Mesodermal cell (in vitro differentiated cells): ENCODE data around the gene PGAM5.

Source experiments
- H3K27ac ChIP-seq: 2 replicates; pipeline ENCODE4 v1.7.0; 2013; ENCODE audit warnings: mild to moderate bottlenecking, low read depth, low read length, moderate library complexity; ENCODE audit not compliant: severe bottlenecking
- H3K36me3 ChIP-seq: 2 replicates; pipeline ENCODE4 v1.7.1; 2013; ENCODE audit warnings: mild to moderate bottlenecking, low read length, moderate library complexity; ENCODE audit not compliant: control insufficient read depth, insufficient read depth
- H3K4me1 ChIP-seq: one replicate; pipeline ENCODE4 v1.7.1; 2013; ENCODE audit warnings: mild to moderate bottlenecking, low read length; ENCODE audit not compliant: insufficient read depth, control insufficient read depth, poor library complexity, severe bottlenecking
- H3K4me3 ChIP-seq: 2 replicates; pipeline ENCODE4 v1.7.0; 2013; ENCODE audit warnings: low read length, control low read depth, mild to moderate bottlenecking; ENCODE audit not compliant: insufficient read depth, poor library complexity, severe bottlenecking; ENCODE audit errors: extremely low read depth
- H3K9me3 ChIP-seq: 2 replicates; pipeline ENCODE4 v1.7.1; 2013; ENCODE audit warnings: mild to moderate bottlenecking, low read length, moderate library complexity; ENCODE audit not compliant: control insufficient read depth
- WGBS, 2 experiments: methylation state at CpG; one replicate each; pipeline ENCODE4 v1.1.5; 2013; ENCODE audit warnings: missing lambda C conversion rate in 2 of 2; ENCODE audit not compliant: insufficient coverage in 2 of 2; 5-methylcytosine and 5-hydroxymethylcytosine counted together

PGAM5 gene

GRCh38 chr12:132735496-132735895 is 24.9 kb downstream of the PGAM5 start:
- Histone ChIP-seq H3K9me3 (no peaks in the 10 kb centered on the region), H3K4me1 (no peaks in the 10 kb centered on the region), H3K36me3 (peaks cover 95% of the 10 kb centered on the region), H3K27ac (no peak overlapping the region), H3K4me3 (no peak overlapping the region)
- 96 to 99% methylated on average over 19 to 20 of the region's 20 CpGs for WGBS, 2 experiments

GRCh38 chr12:132736378-132736777 is 25.7 kb downstream of the PGAM5 start:
- H3K36me3 ChIP-seq = peaks cover 95% of the 10 kb centered on the region
- 97 to 98% methylated on average over 11 to 12 of the region's 12 CpGs for WGBS, 2 experiments
- no peak overlapping the region for H3K4me3 ChIP-seq

GRCh38 chr12:132736913-132737312 is 26.3 kb downstream of the PGAM5 start:
- Histone ChIP-seq H3K4me3 (no peak overlapping the region), H3K27ac (no peak overlapping the region), H3K9me3 (no peaks in the 10 kb centered on the region), H3K36me3 (peaks cover 95% of the 10 kb centered on the region), H3K4me1 (no peaks in the 10 kb centered on the region)
- WGBS, 2 experiments = 92 to 94% methylated on average over 14 to 15 of the region's 15 CpGs

More at GRCh38 chr12:132736378-132736777, 25.7 kb downstream of the PGAM5 start:
- Histone ChIP-seq H3K27ac (no peak overlapping the region), H3K9me3 (no peaks in the 10 kb centered on the region), H3K4me1 (no peaks in the 10 kb centered on the region)

- H3K9me3 ChIP-seq = no peaks in the 10 kb centered on the region
- H3K4me1 ChIP-seq = no peaks in the 10 kb centered on the region
- peaks cover 99% of the 10 kb centered on the region for H3K36me3 ChIP-seq
- H3K4me3 ChIP-seq = no peak overlapping the region
- no peak overlapping the region for H3K27ac ChIP-seq
- 96 to 97% methylated on average over 11 to 14 of the region's 19 CpGs for WGBS, 2 experiments
Measured at GRCh38 chr12:132739600-132740312, 29.1 kb downstream of the PGAM5 start.

- Histone ChIP-seq H3K4me3 (no peak overlapping the region), H3K27ac (no peak overlapping the region), H3K9me3 (no peaks in the 10 kb centered on the region), H3K4me1 (no peaks in the 10 kb centered on the region), H3K36me3 (peaks cover 99% of the 10 kb centered on the region)
- 95 to 100% methylated on average over 5 to 6 of the region's 6 CpGs for whole genome bisulfite sequencing, 2 experiments
Measured at GRCh38 chr12:132740313-132740646, 29.6 kb downstream of the PGAM5 start.

- Histone ChIP-seq H3K9me3 (no peaks in the 10 kb centered on the region), H3K4me3 (no peak overlapping the region), H3K27ac (no peak overlapping the region), H3K4me1 (no peaks in the 10 kb centered on the region), H3K36me3 (peaks cover 99% of the 10 kb centered on the region)
- 92 to 98% methylated on average over 8 to 11 of the region's 11 CpGs for WGBS, 2 experiments
Measured at GRCh38 chr12:132740652-132741051, 30.0 kb downstream of the PGAM5 start.

GRCh38 chr12:132741620-132742019 is 31.0 kb downstream of the PGAM5 start:
- 93 to 94% methylated on average over 6 of the region's 8 CpGs for WGBS, 2 experiments
- Histone ChIP-seq H3K4me1 (no peaks in the 10 kb centered on the region), H3K9me3 (no peaks in the 10 kb centered on the region), H3K4me3 (no peak overlapping the region), H3K36me3 (peaks cover 99% of the 10 kb centered on the region), H3K27ac (no peak overlapping the region)

- H3K36me3 ChIP-seq = peaks cover 100% of the 10 kb centered on the region
- WGBS, 2 experiments = 95 to 96% methylated on average over 11 to 13 of the region's 13 CpGs
Measured at GRCh38 chr12:132743831-132744230, 33.2 kb downstream of the PGAM5 start.

GRCh38 chr12:132746613-132747012 is 36.0 kb downstream of the PGAM5 start:
- H3K27ac ChIP-seq = no peak overlapping the region
- no peaks in the 10 kb centered on the region for H3K4me1 ChIP-seq
- no peaks in the 10 kb centered on the region for H3K9me3 ChIP-seq
- H3K4me3 ChIP-seq = no peak overlapping the region
- WGBS, 2 experiments = 83 to 100% methylated on average over 1 of the region's 3 CpGs
- peaks cover 98% of the 10 kb centered on the region for H3K36me3 ChIP-seq

More at GRCh38 chr12:132743831-132744230, 33.2 kb downstream of the PGAM5 start:
- Histone ChIP-seq H3K4me1 (no peaks in the 10 kb centered on the region), H3K9me3 (no peaks in the 10 kb centered on the region), H3K4me3 (no peak overlapping the region), H3K27ac (no peak overlapping the region)

- no peak overlapping the region for H3K27ac ChIP-seq
Measured at GRCh38 chr12:132747395-132747794, 36.8 kb downstream of the PGAM5 start.

GRCh38 chr12:132747896-132748295 is 37.3 kb downstream of the PGAM5 start:
- Histone ChIP-seq H3K4me1 (no peaks in the 10 kb centered on the region), H3K4me3 (no peak overlapping the region), H3K9me3 (no peaks in the 10 kb centered on the region), H3K36me3 (peaks cover 98% of the 10 kb centered on the region), H3K27ac (no peak overlapping the region)
- WGBS, 2 experiments = 97 to 98% methylated on average over 22 of the region's 22 CpGs

More at GRCh38 chr12:132747395-132747794, 36.8 kb downstream of the PGAM5 start:
- Histone ChIP-seq H3K4me1 (no peaks in the 10 kb centered on the region), H3K36me3 (peaks cover 98% of the 10 kb centered on the region), H3K9me3 (no peaks in the 10 kb centered on the region), H3K4me3 (no peak overlapping the region)
- 98% methylated on average over 9 to 11 of the region's 11 CpGs for WGBS, 2 experiments
